Natural killer cell treated with Interleukin-12 subunit alpha and Interleukin-12 subunit beta and Interleukin-15 and Interleukin-18, amount 100 ng/mL, for 72 hours (primary cell): ENCODE data around the gene PNKD. TPM values are rescaled to one million over a fixed set of nuclear protein-coding genes. Genes with fewer than 3 reads are reported as not detected.

Experiments used
- ATAC-seq, 2 donors: fragments of 150-1000 bp; cut with Tn5 transposase in 1 of 2; sonication (Bioruptor Pico), chemical (Tn5 transposase) in 1 of 2; 2 replicates each; pipeline ENCODE4 v1.10.0; 2021
- DNase-seq: peaks from one replicate; pipeline ENCODE4 v3.0.0; 2022; ENCODE audit warnings: low spot score
- H3K27ac Mint-ChIP-seq, 2 donors: 1 replicate in 1 of 2; 2 replicates in 1 of 2; pipeline ENCODE4 v1.8.0; 2022; ENCODE audit warnings: mixed read lengths in 2 of 2, mild to moderate bottlenecking in 1 of 2, moderate library complexity in 1 of 2
- H3K27me3 Mint-ChIP-seq, 2 donors: 1 replicate in 1 of 2; 2 replicates in 1 of 2; pipeline ENCODE4 v1.8.0; 2022; ENCODE audit warnings: mixed read lengths in 2 of 2
- H3K36me3 Mint-ChIP-seq: one replicate; pipeline ENCODE4 v1.8.0; 2022; ENCODE audit warnings: mixed read lengths
- H3K4me1 Mint-ChIP-seq, 2 donors: 1 replicate in 1 of 2; 2 replicates in 1 of 2; pipeline ENCODE4 v1.8.0; 2022; ENCODE audit warnings: low read depth in 2 of 2, mixed read lengths in 2 of 2, mild to moderate bottlenecking in 1 of 2
- H3K4me3 Mint-ChIP-seq: one replicate; pipeline ENCODE4 v1.8.0; 2022; ENCODE audit warnings: mixed read lengths
- H3K9me3 Mint-ChIP-seq: 2 replicates; pipeline ENCODE4 v1.8.0; 2022; ENCODE audit warnings: mixed read lengths
- total RNA-seq, 2 donors: library from RNA; stranded (reverse); gene quantifications; one replicate each; pipeline ENCODE4 v1.2.3, GENCODE V29; 2022

Gene PNKD
- total RNA-seq, 2 donors from 2014 or later = 20.6 to 22.0 TPM

DNA sequence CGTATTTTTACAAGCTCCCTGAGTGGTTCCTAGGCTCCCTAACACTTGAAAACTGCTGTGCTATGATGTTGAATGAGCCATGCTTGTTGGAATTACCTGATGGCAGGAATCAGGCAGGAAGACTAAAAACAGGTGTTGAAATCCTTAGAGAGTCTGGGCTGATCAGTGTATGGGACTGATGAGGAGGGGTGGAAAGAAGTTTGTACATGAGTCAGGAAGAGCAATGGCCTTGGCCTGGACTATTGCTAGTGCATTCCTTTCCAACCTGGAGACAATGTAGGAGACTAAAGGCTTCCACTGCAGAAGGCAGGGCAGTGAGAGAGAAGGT lies 46.9 kb downstream of the PNKD start:
- DNase-seq = no peak
- no peak for ATAC-seq
- H3K36me3 Mint-ChIP-seq = no peaks in the 10 kb centered on the region
- no peak overlapping the region for H3K4me3 Mint-ChIP-seq
- H3K27me3 Mint-ChIP-seq = no peaks in the 10 kb centered on the region
- no peak overlapping the region for H3K27ac Mint-ChIP-seq
- peaks cover 11 to 18% of the 10 kb centered on the region in 2 donors for H3K4me1 Mint-ChIP-seq
- no peaks in the 10 kb centered on the region for H3K9me3 Mint-ChIP-seq

DNA sequence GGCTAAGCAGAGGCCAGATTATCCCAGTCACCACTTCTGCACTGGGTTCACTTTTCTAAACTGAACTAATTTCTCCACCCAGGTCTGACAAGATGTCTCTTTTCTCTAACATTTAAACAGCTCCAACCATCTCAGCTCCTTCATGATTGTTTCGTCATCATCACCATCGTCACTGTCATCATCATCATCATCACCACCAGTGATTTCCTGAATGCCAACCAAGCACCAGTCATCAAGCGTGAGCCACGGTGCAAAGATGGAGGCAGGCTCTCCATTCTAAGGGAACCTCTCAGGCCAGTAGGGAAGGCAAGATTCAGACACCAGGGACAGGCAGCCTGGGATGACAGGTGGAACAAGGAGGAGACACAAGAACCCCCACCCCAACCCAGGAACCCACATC lies 47.5 kb downstream of the PNKD start:
- no peak for ATAC-seq

DNA sequence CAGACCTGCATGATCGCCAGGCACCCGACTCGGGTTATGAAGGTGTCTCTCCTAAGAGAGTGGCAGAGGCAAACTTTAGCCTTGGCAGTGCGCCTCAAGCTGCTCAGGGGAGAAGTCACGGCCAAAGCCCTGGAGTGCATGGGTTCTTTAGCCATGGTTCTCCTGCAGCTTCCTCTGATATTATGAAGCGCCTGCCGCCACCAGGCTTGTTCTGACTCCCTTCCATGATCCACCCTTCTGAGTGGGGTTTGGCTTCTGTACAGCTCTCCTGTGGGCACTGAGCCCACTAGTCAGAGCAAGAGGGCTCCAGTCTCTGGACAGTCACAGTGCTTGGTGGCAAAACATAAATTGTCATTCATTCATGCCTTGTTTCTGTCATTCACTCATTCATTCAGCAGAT lies 47.9 kb downstream of the PNKD start:
- ATAC-seq = no peak
- H3K9me3 Mint-ChIP-seq = no peaks in the 10 kb centered on the region
- DNase-seq = no peak
- no peak overlapping the region for H3K27ac Mint-ChIP-seq
- H3K27me3 Mint-ChIP-seq = peaks cover 0 to 2% of the 10 kb centered on the region in 2 donors
- H3K4me3 Mint-ChIP-seq = no peak overlapping the region
- H3K36me3 Mint-ChIP-seq = no peaks in the 10 kb centered on the region
- peaks cover 15 to 23% of the 10 kb centered on the region in 2 donors for H3K4me1 Mint-ChIP-seq

More for the DNA sequence above, 47.5 kb downstream of the PNKD start:
- Mint-ChIP-seq H3K27ac (no peak overlapping the region), H3K9me3 (no peaks in the 10 kb centered on the region), H3K4me3 (no peak overlapping the region), H3K4me1 (peaks cover 15 to 23% of the 10 kb centered on the region in 2 donors), H3K36me3 (no peaks in the 10 kb centered on the region), H3K27me3 (peaks cover 0 to 2% of the 10 kb centered on the region in 2 donors)
- no peak for DNase-seq

DNA sequence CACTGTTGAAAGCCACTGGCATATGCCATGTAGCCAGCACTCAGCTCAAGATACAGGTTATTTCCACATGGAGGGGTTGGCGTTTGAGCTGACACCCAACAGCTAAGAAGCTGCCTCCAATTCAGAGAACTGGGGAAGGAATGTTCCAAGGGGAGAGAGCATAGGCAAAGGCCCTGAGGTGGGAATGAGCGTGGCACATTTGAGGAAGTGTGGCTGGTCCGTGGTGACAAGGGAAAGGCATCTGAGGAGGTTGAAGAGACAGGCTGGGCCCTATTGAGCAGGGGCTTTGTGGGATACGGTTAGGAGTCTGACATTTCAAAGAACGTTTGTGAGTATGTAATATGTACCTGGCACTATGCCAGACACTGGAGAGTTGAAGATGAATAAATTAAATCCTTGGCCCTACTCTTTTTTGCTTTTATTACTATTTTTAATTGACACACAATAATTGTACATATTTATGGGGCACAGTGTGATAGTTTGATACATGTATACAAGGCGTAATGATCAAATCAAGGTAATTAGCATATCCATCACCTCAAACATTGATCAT lies 49.6 kb downstream of the PNKD start:
- Mint-ChIP-seq H3K27ac (no peak overlapping the region), H3K36me3 (no peaks in the 10 kb centered on the region), H3K9me3 (no peaks in the 10 kb centered on the region), H3K27me3 (peaks cover 0 to 10% of the 10 kb centered on the region in 2 donors), H3K4me1 (peaks cover 23 to 32% of the 10 kb centered on the region in 2 donors), H3K4me3 (no peak overlapping the region)
- ATAC-seq (no peak), DNase-seq (no peak)

DNA sequence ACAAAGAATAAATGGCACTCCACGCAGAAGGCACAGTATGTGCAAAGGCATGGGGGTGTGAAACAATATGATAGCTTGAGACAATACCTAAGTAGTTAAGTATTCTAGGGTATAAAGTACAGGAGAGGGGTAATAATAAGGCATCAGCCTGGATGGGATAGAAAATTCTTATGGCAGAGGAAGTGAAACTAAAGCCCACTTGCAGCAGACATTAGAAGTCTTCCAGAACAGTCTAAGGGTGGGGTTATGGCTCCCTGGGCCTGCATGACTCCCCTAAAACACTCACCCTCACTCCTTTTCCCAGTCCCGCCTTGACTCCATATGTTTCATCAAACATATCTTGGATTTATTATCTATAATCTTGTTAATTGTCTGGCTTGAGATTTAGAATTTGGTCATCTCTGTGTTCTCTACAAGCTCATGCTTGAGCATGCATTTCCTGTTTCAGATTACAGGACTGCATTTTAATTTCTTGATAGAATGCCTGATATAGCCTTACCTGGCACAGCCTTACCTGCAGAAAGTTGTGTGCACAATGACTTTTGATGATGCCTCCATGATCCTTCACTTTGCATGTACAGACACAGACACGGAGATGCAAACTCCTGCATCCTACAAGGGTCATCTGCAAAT lies 50.5 kb downstream of the PNKD start:
- Mint-ChIP-seq H3K4me3 (no peak overlapping the region), H3K4me1 (peaks cover 23 to 31% of the 10 kb centered on the region in 2 donors), H3K36me3 (no peaks in the 10 kb centered on the region), H3K9me3 (no peaks in the 10 kb centered on the region), H3K27ac (no peak overlapping the region), H3K27me3 (peaks cover 0 to 10% of the 10 kb centered on the region in 2 donors)
- DNase-seq (no peak), ATAC-seq (no peak)

DNA sequence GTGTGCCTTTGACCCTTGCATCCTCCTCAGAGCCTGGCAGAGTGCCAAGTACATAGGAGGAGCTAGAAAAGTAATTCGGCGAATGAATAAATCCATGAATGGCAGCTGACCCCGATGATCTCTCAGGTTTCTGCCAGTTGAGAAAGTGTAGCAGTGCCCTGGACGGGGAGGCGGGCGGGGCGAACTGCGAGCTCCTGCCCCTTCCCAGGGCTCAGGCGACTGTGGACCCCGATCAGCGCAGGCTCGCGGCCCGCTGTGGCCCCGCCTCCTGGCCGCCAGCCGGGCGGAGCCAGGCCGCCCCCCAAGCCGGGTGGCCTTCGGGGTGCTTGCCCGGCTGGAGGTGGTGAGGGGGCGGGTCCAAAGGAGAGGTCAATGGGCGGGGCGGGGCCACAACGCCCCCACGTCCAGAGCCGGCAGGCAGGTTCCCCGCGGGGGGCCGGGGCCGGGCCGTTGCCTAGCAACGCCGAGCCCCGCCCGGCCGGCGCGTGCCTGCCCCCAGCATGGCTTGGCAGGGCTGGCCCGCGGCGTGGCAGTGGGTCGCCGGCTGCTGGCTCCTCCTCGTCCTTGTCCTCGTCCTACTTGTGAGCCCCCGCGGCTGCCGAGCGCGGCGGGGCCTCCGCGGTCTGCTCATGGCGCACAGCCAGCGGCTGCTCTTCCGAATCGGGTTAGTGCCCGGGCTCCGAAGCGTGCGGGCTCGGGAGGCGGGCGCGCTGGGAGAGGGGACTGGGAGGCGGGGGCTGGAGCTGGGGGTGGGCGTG lies 52.6 kb downstream of the PNKD start:
- Mint-ChIP-seq H3K36me3 (no peaks in the 10 kb centered on the region), H3K4me1 (peaks cover 14 to 16% of the 10 kb centered on the region in 2 donors), H3K27ac (peak overlapping the region in 1 of 2 donors; percentile 22), H3K4me3 (peak overlapping the region; percentile 88), H3K27me3 (peaks cover 0 to 12% of the 10 kb centered on the region in 2 donors), H3K9me3 (no peaks in the 10 kb centered on the region)
- DNase-seq (peak; percentile 76), ATAC-seq (peak; percentile 83 to 88)

DNA sequence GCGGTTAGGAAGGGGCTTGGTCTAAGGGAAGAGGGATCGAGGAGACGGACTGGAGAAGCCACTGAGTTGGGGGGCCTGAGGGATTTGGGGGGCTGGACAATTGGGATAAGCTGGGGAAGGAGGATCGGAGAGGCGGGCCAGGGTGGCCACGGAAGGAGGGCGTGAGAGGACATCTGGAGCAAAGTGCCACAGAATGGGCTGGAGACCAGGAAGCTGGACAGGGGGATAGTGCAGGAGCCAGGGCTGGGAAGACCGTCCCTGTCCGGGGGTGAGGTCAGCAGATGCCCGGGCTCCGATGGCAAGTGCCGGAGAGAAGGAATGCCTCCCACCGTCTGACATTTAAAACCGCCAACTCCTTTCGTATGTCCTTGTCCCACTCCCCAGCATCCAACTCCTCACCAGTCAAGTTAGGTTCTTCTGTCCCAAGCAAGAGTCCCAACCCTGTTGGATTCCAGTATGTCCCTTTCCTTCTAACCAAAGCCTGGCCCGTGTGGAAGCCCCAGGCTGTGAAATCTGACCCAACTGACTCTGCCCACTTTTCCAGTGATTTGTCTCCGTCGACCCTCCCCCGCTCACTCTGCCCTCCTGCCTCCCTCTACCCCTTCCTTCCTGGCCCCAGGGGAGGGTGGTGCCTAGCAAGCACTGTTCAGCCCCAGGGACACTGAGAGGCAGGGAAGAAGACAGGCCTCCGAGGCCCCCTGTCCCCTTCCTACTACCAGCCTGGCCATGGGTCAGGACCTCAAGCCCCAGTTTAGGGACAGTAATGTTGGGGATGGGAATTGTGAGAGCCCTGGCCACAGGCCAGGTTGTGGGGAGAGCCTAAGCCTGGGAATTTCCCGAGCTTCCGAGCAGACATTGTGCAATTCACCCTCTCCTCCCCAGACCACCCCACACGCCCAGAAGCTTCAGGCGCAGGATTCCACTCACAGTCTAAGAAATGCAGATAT lies 53.5 kb downstream of the PNKD start:
- Mint-ChIP-seq H3K27ac (no peak overlapping the region), H3K27me3 (peaks cover 0 to 12% of the 10 kb centered on the region in 2 donors), H3K4me3 (peak overlapping the region; percentile 88), H3K36me3 (no peaks in the 10 kb centered on the region), H3K9me3 (no peaks in the 10 kb centered on the region), H3K4me1 (peaks cover 14 to 15% of the 10 kb centered on the region in 2 donors)
- ATAC-seq = no peak
- no peak for DNase-seq

DNA sequence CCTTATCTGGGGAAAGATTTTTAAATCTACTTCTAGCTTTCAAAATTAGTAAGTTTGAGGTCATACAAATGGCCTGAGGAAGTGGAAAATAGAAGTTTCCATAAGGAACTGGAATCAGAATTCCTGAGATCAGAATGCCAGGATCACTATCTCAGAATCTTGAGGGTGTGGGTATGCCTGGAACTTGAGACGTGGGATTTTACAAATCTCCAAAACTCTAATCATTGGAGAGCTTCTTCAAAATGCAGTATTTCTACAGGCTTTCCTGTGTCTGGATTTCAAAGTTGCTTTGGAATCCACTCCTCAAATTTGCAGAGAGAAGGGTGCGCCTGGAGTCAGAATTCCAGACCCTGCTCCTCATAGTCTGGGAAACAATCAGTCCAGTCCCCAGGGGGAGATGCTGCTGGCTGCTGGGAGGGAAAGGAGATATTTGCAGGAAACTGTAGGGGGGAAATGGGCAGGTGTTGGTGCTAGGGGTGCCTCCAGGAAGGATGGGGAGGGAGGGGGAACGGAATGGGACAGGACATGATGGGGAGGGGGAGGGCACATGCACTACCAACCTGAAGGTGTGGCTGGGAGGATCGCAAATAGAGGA lies 55.3 kb downstream of the PNKD start:
- no peaks in the 10 kb centered on the region for H3K36me3 Mint-ChIP-seq
- no peak overlapping the region for H3K27ac Mint-ChIP-seq
- DNase-seq (no peak), ATAC-seq (no peak)
- H3K27me3 Mint-ChIP-seq = peaks cover 0 to 12% of the 10 kb centered on the region in 2 donors
- H3K9me3 Mint-ChIP-seq = no peaks in the 10 kb centered on the region
- no peak overlapping the region for H3K4me3 Mint-ChIP-seq
- peaks cover 14 to 15% of the 10 kb centered on the region in 2 donors for H3K4me1 Mint-ChIP-seq

DNA sequence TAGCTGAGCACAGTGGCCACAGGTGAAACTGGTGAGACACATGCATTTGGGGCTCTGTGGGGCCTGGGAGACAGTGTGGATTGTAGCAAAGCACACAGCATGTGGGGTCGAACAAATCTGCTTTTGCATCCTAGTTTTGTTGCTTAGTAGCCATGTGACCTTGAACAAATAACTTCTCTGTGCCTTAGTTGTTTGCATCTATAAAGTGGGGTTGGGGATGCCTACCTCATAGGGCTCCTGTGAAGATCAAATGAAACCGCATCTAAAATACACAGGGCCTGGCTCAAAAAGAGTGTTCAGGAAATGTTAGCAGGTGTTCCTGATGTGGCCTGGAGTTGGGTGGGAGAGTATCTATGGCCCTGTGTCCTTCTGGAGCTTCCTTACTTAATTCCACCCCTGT lies 56.0 kb downstream of the PNKD start:
- H3K27me3 Mint-ChIP-seq = peaks cover 0 to 12% of the 10 kb centered on the region in 2 donors
- no peak overlapping the region for H3K4me3 Mint-ChIP-seq
- ATAC-seq (no peak), DNase-seq (no peak)
- H3K9me3 Mint-ChIP-seq = no peaks in the 10 kb centered on the region
- no peak overlapping the region for H3K27ac Mint-ChIP-seq
- H3K4me1 Mint-ChIP-seq = peaks cover 14 to 15% of the 10 kb centered on the region in 2 donors
- no peaks in the 10 kb centered on the region for H3K36me3 Mint-ChIP-seq

DNA sequence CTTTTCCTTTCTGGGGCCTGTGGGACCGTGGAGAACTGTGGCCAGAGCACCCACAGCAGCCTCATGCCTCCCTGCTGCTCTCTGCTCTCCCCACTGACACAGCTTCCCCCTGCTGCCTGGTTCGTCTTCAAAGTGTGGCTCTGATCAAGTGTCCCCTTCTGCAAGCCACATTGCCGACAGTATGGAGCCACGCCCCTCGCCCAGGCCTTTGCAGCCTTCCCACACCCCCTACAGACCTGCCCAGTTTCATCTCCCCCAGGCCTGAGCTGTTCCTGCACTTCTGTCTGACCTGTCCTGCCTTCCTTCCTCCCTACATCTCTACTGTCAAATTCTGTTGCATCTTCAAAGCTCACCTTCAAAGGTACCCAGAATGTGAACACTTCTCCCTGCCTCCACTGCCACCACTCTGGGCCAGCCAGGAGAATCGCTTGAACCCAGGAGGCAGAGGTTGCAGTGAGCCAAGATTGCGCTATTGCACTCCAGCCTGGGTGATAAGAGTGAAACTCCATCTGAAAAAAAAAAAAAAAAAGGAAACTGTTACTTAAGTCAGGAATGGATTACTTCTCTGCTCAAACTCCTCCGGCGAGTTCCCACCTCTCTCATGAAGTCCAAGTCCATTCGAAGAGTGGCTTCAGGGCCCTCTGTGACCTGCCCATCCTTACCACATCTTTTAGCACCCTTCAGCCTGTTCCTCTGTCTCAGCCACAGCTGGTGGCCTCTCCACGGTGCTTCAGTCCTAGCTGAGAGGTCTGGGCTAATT lies 57.3 kb downstream of the PNKD start:
- Mint-ChIP-seq H3K36me3 (no peaks in the 10 kb centered on the region), H3K4me3 (no peak overlapping the region), H3K27me3 (peaks cover 0 to 10% of the 10 kb centered on the region in 2 donors), H3K9me3 (no peaks in the 10 kb centered on the region), H3K4me1 (peaks cover 9 to 11% of the 10 kb centered on the region in 2 donors), H3K27ac (no peak overlapping the region)
- no peak for DNase-seq
- no peak for ATAC-seq

DNA sequence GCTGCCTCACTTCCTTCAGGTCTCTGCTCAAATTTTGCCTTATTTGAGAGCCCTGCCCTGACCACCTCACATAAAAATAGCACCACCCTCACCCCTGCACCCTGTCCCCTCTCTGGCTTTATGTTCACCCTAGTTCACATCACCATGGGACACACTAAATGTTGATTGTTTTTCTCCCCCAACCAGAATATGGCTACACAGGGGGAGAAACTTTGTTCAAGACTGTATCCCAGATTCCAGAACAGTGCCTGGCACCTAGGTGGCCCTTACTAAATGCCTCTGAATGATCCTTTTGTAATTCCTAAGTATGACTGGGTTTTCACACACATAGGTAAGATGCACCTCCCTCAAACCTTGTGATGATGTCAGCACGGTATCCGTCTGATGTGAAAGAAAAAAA lies 58.0 kb downstream of the PNKD start:
- peaks cover 0 to 10% of the 10 kb centered on the region in 2 donors for H3K27me3 Mint-ChIP-seq
- no peak for ATAC-seq
- peaks cover 12 to 16% of the 10 kb centered on the region in 2 donors for H3K4me1 Mint-ChIP-seq
- H3K9me3 Mint-ChIP-seq = no peaks in the 10 kb centered on the region
- H3K36me3 Mint-ChIP-seq = no peaks in the 10 kb centered on the region
- H3K4me3 Mint-ChIP-seq = no peak overlapping the region
- no peak for DNase-seq
- no peak overlapping the region for H3K27ac Mint-ChIP-seq

DNA sequence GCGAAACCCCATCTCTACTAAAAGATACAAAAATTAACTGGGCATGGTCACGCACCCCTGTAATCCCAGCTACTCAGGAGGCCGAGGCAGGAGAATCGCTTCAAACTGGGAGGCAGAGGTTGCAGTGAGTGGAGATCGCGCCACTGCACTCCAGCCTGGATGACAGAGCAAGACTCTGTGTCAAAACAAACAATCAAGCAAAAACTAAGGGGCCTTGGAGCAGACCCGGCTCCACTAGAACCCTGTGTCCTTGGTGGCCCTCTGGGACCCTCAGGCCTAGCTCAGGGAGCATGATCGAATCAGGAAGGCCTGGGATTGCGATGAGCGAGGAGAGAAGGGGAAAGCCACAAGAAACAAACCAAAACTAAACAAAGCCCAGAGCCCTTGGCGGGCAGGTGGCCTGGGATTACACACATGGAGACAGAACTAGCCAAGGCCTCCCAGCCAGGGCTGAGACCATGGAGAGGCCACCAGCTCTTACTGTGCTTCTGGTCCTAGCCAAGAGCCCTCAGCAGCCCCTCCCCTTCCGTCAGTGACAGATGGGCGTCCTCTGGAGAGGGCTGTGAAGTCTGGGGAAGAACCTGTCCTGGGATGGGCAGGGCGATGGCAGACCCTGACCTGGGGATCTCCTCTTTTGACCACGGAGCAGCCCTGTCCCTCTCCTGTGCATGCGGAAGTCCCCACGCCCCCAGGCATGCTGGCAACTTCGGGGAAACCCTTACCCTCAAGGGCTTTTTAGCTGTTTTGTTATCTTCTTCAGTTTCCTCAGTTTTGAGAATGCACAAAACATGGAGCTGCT lies 58.9 kb downstream of the PNKD start:
- H3K27me3 Mint-ChIP-seq = peaks cover 0 to 2% of the 10 kb centered on the region in 2 donors
- no peaks in the 10 kb centered on the region for H3K9me3 Mint-ChIP-seq
- H3K27ac Mint-ChIP-seq = no peak overlapping the region
- ATAC-seq (peak in 1 of 2 donors; percentile 43), DNase-seq (no peak)
- H3K4me3 Mint-ChIP-seq = no peak overlapping the region
- H3K4me1 Mint-ChIP-seq = peaks cover 4 to 7% of the 10 kb centered on the region in 2 donors
- no peaks in the 10 kb centered on the region for H3K36me3 Mint-ChIP-seq
